Activated T-cell treated with anti-CD3 and anti-CD28 coated beads for 24 hours (primary cell): ENCODE results near the gene AGXT.

Experiments used
- DNase-seq: peaks from one replicate; pipeline ENCODE4 v3.0.0-alpha.2; 2020; ENCODE audit warnings: low read depth

The AGXT gene

GRCh38 chr2:240869956-240870875, 1.6 kb downstream of the AGXT start:
- DNase-seq = no peak

DNA sequence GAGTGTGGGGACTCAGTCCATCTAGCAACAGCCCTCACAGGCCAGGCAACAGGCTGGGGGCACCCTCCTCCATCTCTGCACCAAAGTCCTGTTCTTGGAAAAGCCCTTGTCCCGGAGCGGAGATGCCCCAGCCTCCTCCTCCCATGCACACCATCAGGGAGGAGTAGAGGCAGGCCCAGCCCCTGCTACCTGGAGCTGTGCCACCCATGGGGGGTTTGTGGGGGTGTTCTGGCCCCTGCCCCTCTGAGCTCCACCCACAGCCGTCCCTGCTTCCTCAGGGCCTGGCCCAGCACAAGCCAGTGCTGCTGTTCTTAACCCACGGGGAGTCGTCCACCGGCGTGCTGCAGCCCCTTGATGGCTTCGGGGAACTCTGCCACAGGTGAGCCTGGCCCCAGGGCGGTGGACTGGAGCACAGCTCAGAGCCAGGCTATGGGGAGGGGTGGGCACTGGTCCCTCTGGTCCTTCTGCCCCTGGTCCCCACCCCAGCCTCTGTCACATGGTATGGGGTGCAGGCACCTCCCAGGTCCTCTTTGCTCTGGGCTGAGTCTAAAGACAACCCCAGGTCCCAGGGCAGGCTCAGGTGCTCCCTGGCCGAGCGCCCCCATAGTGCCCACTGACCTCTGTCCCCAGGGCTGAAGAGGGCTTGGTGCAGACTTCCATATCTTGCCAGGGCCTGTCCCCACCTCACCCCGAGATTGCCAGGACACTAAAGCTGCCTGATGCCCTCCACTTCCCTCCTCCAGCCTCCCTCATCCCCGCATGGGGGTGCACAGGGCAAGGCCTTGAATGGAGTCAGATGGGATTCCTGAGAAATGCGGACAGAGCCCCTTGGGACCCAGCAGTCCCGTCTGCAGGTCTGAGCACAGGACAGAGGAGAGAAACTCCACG, 2.7 kb downstream of the AGXT start:
- no peak for DNase-seq

- DNase-seq = no peak
Observed at GRCh38 chr2:240872317-240873097, 3.9 kb downstream of the AGXT start.

- DNase-seq = no peak
Observed at GRCh38 chr2:240873098-240873788, 4.6 kb downstream of the AGXT start.

DNA sequence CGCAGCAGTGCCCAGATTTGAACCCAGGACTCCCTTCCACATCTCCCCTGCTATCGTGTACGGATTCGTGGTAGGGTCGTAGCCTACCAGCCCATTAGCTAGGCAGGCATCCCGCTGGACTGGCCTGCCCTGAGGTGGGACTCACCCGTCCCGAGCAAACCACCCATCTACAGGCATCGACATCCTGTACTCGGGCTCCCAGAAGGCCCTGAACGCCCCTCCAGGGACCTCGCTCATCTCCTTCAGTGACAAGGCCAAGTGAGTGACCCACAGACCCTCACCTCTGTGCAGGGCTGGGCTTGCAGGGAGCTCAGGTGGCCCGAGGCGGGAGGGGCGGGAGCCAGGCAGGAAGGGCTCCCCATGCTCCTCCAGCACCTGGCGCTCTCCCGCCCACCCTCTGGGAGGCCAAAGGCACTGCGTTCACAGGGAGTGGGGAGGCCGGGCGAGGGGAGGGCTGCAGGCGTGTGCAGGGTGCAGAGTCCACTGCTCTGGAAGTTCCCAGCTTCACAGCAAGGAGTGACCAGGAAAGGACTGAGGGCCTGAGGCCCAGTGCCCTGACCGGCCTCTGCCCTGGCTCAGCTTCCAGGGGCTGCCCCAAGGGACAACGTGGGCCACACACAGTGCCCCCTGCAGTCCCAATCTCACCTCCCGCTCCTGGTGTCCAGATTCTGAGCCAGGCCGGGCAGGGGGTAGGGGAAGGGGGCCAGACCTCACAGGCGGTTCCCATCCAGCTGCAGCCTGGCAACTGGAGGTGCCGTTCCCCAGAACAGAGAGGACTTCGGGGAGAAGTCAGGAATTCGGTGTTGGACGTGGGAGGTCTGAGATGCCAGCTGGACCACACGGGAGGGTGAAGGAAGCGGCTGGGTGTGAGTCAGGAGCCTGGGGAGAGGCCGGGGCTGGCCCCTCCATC, 5.4 kb downstream of the AGXT start:
- DNase-seq = no peak

GRCh38 chr2:240874715-240875227, 6.1 kb downstream of the AGXT start:
- DNase-seq = no peak

DNA sequence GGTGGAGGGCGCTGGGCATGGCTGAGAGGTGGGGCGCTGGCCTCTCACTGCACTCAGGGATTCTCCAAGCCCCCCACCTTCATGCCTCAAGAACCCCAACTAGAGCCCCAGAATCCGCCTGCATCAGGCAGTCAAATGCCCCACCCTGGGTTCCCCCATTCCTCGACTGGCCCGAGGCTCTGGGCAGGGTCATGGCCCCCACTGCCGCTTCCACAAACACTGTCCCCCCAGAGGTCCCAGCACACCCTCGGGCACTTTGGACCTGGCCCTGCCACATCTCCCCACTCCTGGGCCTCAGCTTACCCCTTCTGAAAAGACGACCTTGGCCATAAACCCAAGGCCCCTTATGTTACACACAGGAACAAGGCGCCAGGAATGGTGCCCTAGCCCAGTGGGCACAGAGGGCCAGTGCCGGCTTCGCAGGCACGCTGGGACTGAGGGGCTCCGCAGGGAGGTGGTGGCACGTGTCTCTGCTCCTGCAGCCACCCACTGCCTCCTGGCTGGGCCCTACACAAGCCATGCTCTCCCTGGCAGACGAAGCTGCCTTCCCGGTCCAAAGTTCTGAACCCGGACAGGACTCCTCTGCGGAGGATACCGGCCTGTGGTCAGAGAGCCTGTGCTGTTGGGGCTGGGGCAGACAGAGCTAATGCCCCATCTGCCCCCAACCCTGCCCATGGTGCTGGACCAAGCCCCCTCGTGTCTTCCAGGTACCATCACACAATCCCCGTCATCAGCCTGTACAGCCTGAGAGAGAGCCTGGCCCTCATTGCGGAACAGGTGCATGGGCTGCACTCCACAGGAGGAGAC, 6.8 kb downstream of the AGXT start:
- DNase-seq = no peak

- DNase-seq = no peak
Observed at GRCh38 chr2:240876035-240876474, 7.4 kb downstream of the AGXT start.

DNA sequence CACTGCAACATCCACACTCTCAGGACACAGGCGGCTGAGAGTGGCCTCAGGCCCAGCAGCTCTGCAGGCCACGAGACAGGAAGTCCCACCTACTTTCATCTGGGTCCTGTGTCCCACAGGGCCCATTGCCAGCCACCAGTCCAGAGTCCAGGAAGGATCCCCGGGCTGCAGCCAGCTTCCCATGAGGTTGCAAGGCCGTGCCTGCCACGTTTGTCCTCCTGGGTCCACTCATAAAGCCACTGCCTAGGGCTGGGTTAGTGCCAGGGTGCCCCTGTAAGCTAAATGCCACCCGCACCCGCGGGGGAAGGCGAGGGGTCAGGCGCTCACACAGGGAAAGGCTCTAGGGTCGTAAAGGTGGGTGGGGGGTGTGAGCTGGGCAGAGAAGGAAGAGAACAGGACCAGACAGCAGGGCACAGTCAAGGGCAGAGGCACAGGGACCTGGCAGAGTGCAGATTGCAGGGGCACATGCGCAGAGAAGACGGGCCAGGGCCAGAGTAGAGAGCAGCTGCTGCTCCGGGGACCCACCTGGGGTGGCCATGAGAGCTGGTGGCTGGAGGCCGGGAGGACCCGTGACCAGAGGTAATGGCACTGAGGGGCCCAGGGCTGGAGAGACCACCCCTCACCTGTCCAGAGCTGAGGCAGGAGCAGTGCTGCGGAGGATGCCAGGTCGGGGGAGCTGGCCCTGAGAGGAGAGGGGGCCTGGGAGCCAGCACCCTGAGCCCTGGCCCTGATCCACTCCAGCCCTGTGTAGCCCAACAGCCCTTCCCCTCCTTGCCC, 8.0 kb downstream of the AGXT start:
- no peak for DNase-seq

DNA sequence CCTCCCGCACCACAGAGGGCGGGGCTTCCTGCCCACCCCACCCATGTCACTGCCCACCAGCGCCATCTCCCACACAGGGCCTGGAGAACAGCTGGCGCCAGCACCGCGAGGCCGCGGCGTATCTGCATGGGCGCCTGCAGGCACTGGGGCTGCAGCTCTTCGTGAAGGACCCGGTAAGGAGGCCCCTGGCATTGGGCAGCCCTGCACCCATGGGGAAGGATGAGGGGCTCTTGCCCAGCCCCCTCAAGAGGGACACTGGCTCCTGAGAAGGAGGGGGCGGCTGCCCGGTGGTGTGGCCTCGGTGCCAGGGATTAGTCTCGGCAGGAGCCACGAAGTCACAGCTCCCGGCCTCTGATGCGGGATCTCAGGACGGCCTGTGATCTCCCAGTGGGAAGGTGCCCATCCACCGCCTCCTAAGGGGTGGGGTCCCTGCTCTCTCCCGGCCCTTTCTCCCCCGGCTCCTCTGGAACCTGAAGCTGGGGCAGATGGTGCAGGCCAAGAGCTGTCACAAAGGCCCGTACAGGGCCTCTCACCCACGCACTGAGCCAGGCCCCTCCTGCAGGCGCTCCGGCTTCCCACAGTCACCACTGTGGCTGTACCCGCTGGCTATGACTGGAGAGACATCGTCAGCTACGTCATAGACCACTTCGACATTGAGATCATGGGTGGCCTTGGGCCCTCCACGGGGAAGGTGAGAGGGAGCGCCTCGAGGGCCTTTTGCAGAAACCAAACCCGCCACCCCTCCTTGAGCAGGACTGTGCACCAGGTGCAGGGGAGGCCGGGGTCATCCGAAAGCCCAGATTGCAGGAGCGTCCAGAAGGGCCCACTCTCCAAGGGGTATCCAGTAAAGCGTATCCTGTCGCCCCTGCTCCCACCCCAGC, 9.1 kb downstream of the AGXT start:
- DNase-seq = no peak

- no peak for DNase-seq
Observed at GRCh38 chr2:240878341-240878936, 9.8 kb downstream of the AGXT start.

- DNase-seq = no peak
Observed at GRCh38 chr2:240879105-240879504, 10.5 kb downstream of the AGXT start.

GRCh38 chr2:240881913-240882312, 13.3 kb downstream of the AGXT start:
- DNase-seq = no peak

- DNase-seq = no peak
Observed at GRCh38 chr2:240884221-240884620, 15.6 kb downstream of the AGXT start.

GRCh38 chr2:240884745-240885144, 16.1 kb downstream of the AGXT start:
- no peak for DNase-seq

DNA sequence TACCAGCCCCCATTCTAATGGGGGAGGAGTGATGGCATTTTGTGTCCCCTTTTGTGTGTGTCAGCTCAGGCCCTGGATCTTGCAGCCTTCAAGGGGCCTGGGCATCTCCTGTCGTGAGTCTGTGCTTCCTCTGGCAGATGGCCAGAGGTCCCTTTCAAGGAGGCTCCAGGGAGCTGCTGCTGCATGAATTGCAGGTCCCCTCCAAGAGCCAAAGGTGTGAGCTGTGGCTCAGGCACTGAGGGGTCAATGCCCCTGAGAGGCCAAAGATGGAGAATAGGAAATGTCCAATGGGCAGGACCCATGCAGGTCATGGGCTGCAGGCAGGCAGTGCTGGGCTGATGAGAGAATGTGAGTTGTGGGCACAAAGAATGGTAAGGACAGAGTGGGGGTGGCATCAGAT, 16.9 kb downstream of the AGXT start:
- DNase-seq = no peak

DNA sequence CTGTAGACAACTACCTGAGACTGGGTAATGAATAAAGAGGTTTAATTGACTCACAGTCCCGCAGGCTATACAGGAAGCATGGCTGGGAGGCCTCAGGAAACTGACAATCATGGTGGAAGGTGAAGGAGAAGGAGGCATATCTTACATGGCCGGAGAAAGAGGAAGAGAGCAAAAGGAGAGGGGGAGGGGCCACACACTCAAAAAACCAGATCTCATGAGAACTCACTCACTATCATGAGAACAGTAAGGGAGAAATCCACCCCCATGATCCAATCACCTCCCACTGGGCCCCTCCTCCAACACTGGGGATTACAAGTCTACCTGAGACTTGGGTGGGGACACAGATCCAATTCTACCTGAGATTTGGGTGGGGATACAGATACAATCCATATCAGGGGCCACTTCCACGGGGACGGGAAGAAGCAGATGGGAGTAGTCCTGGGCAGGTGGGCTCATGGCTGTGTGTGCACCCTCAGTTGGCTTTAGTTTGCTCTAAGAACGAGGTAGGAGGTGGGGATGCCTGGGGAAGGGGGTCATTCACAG, 17.5 kb downstream of the AGXT start:
- DNase-seq = no peak
